T47D (cell line): ENCODE measurements around the gene HOXC12.

Source experiments
- DNase-seq, 2 experiments: peaks; one replicate each; pipeline versions ENCODE4 v3.0.0 to v3.0.0-alpha.2; 2011 to 2012; ENCODE audit warnings: low read depth in 1 of 2, low spot score in 1 of 2
- JUND ChIP-seq: IDR thresholded peaks from 2 replicates; pipeline ENCODE4 v1.6.1; 2012; ENCODE audit warnings: low read depth
- in situ Hi-C: cut with HindIII; loops from 2 replicates; pipeline ENCODE4 v1.10.0; 2016; ENCODE audit warnings: low sequenced_read_pairs, low pct_unique_long_range_greater_than_20kb

HOXC12 gene

DNA sequence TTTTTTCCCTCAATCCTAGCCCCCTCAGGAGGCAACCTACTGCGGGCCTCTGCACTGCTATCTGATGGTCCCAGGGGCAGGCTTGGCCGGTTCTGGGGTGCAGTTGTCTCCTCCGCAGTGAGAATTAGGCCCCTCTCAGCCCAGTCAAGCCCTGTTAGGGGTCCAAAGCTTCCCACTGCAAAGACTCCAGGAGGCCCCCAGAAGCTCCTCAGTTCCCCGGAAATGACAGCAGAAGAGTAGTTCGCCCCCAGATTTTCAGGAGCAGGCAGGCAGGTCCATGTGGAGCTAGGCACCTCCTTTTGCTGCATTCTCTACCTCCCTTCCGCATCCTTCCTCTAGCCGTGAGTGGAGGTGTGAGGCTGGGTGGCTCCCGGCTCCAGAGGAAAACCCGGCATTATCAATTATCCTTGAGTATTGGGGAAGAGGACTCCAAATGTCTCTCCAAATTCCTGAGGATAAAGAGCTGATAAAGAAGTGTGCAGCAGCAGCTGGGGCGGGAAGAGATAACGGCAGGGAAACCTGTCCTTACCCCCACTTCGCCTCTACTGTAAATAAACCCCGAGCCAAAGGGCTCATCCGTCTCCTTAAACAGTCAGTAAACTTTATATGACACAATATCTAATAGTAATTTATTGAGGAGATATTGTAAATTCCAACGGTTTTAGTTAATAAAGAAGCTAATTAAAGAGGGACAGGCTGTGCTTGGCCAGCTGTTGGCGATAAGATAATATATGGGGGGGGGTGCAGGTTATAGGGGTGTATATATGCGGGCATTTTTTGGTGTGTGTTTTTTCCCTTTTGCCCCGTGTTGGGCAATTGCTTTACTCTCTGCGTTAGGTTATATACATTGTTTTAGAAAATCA, 641 bp upstream of the HOXC12 start:
- DNase-seq: no peak
- in situ Hi-C loops: no loop called here
- no peak for TF ChIP-seq JUND

DNA sequence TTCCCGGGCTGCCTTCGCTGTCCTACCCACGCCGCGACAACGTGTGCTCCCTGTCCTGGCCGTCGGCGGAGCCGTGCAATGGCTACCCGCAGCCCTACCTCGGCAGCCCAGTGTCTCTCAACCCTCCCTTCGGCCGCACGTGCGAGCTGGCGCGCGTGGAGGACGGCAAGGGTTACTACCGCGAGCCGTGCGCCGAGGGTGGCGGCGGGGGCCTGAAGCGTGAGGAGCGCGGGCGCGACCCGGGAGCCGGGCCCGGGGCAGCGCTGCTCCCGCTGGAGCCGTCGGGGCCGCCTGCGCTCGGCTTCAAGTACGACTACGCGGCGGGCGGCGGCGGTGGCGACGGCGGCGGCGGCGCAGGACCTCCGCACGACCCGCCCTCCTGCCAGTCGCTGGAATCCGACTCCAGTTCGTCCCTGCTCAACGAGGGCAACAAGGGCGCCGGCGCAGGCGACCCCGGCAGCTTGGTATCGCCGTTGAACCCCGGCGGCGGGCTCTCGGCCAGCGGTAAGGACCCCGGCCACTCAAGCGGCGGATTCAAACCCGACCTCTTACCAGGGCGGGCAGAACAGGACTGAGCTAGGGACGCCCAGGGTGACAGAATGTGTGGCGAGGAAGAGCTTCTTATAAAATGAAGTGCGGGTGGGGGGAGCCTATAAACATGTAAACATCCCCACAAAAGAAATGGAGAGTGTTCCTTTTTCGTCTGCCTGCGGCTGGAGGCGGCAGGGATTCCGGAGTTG, 503 bp downstream of the HOXC12 start:
- in situ Hi-C loops: no loop called here
- no peak for TF ChIP-seq JUND
- DNase-seq: no peak

DNA sequence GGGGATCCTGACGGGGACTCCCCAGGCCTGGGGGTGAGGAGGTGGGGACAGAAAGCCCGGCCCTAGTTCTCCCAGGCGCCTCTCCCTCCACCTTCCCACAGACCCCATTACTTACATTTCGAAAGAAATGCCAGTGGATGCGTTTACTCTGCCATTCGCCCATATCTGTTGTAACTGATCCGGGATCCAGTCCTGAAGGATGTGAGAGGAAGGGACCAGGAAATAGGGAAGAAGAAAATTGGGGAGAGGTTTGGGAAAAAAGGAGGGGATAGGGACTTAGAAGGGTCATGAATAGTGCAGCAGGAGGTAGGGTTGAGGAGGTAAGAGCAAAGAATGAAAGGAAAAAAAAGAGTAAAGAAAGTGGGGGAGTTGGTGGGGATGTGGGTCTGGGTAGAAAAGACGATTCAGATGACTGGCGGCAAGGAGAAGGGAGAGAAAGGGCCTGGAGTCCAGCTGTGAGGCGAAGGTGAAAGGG, 1.1 kb downstream of the HOXC12 start:
- no peak for TF ChIP-seq JUND
- DNase-seq: no peak
- in situ Hi-C loops: no loop called here

DNA sequence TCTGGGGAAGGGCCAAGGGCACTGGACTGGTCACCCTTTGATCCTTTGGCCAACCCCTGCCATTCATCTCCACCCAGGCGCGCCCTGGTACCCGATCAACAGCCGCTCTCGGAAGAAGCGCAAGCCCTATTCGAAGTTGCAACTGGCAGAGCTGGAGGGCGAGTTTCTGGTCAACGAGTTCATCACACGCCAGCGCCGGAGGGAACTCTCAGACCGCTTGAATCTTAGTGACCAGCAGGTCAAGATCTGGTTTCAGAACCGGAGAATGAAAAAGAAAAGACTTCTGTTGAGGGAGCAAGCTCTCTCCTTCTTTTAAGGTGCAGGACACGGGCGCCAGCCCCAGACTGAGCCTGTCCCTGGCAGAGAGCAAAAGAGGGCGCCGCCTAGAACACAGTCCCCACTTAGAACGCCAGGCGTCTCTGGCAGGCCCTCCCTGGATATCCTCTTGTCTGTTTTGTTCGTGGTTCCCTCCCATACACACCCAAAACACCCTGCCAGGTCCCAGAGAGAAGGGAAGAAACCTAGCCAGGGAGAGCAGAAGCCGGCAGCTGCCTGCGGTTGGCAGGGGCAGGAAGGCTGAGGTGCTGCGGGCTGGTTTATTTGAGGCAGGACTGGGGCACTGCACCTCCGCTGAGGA, 1.7 kb downstream of the HOXC12 start:
- no peak for TF ChIP-seq JUND
- no peak for DNase-seq
- in situ Hi-C loops: no loop called here

- TF ChIP-seq JUND: no peak
- DNase-seq: no peak
- in situ Hi-C loops: no loop called here
Measured at GRCh38 chr12:53956914-53957536, 2.3 kb downstream of the HOXC12 start.

DNA sequence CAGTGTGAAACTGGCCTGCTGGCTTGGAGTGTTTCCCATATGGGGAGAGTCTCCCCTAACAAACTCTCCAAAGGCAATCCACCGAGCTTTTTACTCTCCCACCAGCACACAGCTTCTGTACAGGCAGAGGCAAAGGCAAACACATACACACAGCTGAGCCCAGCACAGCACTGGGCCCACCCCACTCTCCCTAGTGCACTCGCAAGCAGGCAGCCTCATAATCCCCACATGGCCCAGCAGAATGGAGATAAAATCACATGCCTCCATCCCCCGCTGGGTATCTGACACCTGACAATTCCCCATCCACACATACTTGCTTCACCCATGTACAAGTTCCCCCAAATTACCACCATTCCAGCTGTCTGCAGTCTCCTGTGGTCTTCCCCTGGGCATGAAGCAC, 3.4 kb downstream of the HOXC12 start:
- no peak for DNase-seq
- in situ Hi-C loops: no loop called here
- no peak for TF ChIP-seq JUND

DNA sequence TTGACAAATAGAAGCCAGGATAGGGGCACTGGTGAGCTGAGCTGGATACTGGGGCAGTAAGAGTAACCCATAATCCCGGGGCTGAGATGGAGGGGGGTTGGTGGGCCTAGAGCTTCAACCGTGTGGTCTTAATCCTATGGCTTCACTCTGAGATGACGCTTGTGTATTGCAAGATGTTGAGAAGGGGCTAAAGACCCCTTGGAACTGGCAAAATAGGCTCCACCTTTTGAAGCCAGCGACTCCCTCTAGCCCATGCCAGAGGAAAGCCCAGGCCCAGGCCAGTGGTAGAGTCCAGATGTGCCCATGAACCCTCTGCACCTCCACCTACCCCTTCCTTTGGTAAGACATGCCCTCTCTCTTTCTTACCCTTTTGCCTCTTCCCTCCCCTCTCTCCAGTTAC, 4.6 kb downstream of the HOXC12 start:
- DNase-seq: no peak
- TF ChIP-seq JUND: no peak
- in situ Hi-C loops: no loop called here

DNA sequence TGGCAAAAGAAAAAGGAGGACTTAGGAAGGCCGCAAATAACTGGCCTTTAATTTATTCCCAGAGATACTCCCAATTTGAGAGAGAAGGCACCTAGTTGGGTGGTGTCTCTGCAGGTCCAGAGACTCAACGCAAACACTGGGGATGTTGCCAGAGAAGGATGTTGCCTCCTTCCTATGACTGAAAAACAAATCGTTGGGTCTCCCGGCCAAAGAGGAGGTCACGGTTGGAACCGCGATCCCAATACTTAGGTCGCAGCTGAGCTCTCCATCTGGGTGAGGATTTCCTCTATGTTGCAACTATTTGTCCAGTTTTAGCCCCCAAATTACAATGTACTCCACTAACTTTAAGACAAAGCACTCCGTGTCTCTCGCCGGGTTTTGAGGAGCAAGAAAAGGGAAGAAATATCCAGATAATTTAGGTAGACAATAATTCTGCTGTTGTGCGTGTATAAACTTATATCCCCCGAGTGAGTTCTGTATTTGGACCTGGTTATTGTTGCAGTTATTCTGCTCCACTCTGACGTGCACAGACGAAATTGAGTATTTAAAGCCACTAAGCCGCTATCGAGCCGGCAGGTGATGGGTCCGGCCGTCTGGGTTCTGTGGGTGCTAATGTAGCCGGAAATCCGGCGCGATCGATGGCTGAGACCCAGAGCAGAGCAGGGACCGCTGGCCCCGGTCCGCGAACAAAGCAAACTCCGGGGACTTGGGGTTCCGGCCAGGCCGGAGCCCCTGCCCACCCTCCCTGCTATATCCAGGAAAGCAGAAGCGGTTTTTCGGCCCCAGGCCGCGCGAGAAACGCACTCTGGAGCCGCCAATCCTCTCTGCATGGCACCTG, 5.7 kb downstream of the HOXC12 start:
- DNase-seq: no peak
- in situ Hi-C loops: no loop called here
- TF ChIP-seq JUND: no peak

GRCh38 chr12:53961025-53961761, 6.5 kb downstream of the HOXC12 start:
- in situ Hi-C loops: no loop called here
- TF ChIP-seq JUND: no peak

DNA sequence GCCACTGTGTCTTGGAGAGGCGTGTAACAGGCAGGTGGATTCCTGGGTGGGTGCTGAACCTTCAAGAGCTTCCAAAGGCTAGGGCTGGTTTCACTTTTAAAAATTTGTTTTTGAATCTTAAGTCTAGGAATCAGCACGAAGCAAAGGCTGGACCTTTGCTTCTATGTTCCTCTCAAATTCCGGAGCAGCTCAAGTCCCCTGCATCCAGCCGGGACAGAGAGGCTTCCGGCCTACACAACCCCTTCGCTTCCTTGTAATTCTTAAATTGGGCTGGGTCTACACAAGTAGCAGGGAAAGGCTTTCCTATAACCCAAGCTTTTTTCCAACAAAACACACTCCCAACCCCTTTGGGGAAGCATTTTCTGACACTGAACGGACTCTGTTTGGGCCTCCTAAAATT, 8.3 kb downstream of the HOXC12 start:
- no peak for DNase-seq
- TF ChIP-seq JUND: no peak
- in situ Hi-C loops: no loop called here

More at GRCh38 chr12:53961025-53961761, 6.5 kb downstream of the HOXC12 start:
- DNase-seq: no peak
